Gastroesophageal sphincter (tissue), 3 donors: Measurements from ENCODE around the gene NTRK1.

Experiments
- POLR2AphosphoS5 ChIP-seq: sonication (generic); formaldehyde crosslinking; IDR thresholded peaks from one replicate; pipeline ENCODE4 v1.6.1; 2017; ENCODE audit warnings: antibody characterized with exemption
- TF ChIP-seq, protein P1 (sequence below), 4 experiments: fragments of 200-600 bp in 2 of 4; fragments of 450-650 bp in 2 of 4; sonication (generic) in 1 of 4; IDR thresholded peaks; one replicate each; pipeline ENCODE4 v1.5.1; 2017 to 2019; ENCODE audit warnings: antibody characterized with exemption in 4 of 4, mild to moderate bottlenecking in 2 of 4, moderate library complexity in 2 of 4

DNA sequence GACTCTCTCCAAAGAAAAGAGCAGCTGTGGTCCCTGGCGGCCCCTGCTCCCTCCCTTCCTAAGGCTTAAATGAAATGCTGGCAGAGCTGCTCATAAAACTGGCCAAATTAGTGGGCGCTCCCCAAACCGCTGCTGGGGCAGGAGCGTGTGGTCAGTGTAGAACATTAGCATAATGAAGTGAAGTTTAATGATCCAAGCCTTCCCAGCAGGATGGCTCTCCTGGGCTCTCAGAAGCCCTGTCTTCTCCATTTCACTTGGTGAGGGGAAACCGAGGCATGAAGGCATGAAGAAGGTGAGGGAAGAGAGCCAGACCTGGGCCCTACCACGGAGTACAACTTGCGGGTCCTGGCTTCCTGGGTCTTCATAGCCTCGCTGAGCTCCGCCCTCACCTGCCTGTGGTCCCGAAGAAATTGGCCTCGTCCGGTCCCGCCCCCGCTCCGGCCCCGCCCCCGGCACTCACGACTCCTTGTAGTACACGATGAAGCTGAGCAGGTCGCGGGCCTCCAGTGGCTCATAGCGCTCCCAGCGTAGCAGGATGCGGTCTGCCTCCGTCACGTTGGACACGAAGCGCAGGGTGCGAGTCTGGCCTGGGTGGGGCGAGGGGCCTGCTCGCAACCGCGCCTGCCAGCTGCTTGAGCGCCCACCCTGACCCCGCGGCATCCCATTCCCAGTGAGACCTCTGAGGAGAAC lies 12.1 kb upstream of the NTRK1 start:
- TF ChIP-seq, protein P1, sequence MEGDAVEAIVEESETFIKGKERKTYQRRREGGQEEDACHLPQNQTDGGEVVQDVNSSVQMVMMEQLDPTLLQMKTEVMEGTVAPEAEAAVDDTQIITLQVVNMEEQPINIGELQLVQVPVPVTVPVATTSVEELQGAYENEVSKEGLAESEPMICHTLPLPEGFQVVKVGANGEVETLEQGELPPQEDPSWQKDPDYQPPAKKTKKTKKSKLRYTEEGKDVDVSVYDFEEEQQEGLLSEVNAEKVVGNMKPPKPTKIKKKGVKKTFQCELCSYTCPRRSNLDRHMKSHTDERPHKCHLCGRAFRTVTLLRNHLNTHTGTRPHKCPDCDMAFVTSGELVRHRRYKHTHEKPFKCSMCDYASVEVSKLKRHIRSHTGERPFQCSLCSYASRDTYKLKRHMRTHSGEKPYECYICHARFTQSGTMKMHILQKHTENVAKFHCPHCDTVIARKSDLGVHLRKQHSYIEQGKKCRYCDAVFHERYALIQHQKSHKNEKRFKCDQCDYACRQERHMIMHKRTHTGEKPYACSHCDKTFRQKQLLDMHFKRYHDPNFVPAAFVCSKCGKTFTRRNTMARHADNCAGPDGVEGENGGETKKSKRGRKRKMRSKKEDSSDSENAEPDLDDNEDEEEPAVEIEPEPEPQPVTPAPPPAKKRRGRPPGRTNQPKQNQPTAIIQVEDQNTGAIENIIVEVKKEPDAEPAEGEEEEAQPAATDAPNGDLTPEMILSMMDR (IDR thresholded peaks at IDR 0.05): no peak
- TF ChIP-seq POLR2AphosphoS5: no peak
